ENCODE data around the gene GRIK2.

- no peak for TF ChIP-seq CTCF (IDR thresholded peaks at IDR 0.05)
- no peak for TF ChIP-seq POLR2A (IDR thresholded peaks at IDR 0.05)
These were observed 362.4 kb downstream of the GRIK2 start for GRCh38 chr6:101755931-101756330.

Data from Peyer's patch (tissue), 4 donors.